HuH-7 (cell line): ENCODE measurements around the gene VAV2.
A peak's percentile ranks its signal among the peaks of the same experiment; 100 is the strongest.

Experiments used
- DNase-seq: peaks from one replicate; pipeline ENCODE4 v3.0.0; 2011; ENCODE audit warnings: low spot score

Gene VAV2

GRCh38 chr9:133889584-133890301, 102.4 kb downstream of the VAV2 start:
- no peak for DNase-seq

GRCh38 chr9:133888809-133889491, 103.2 kb downstream of the VAV2 start:
- no peak for DNase-seq

- peak; percentile 80 for DNase-seq
These were observed 103.9 kb downstream of the VAV2 start for GRCh38 chr9:133888048-133888808.

GRCh38 chr9:133887540-133888047, 104.5 kb downstream of the VAV2 start:
- no peak for DNase-seq

- no peak for DNase-seq
These were observed 105.3 kb downstream of the VAV2 start for GRCh38 chr9:133886563-133887501.

- DNase-seq: no peak
These were observed 107.0 kb downstream of the VAV2 start for GRCh38 chr9:133884907-133885744.

- no peak for DNase-seq
These were observed 109.0 kb downstream of the VAV2 start for GRCh38 chr9:133882849-133883755.

- no peak for DNase-seq
These were observed 110.3 kb downstream of the VAV2 start for GRCh38 chr9:133881671-133882381.

GRCh38 chr9:133880851-133881661, 111.1 kb downstream of the VAV2 start:
- DNase-seq: no peak

- DNase-seq: no peak
These were observed 112.0 kb downstream of the VAV2 start for GRCh38 chr9:133880136-133880535.

- DNase-seq: no peak
These were observed 112.5 kb downstream of the VAV2 start for GRCh38 chr9:133879615-133880014.

GRCh38 chr9:133878402-133878801, 113.7 kb downstream of the VAV2 start:
- no peak for DNase-seq

- no peak for DNase-seq
These were observed 114.2 kb downstream of the VAV2 start for GRCh38 chr9:133877967-133878366.

- no peak for DNase-seq
These were observed 114.8 kb downstream of the VAV2 start for GRCh38 chr9:133877327-133877726.

- no peak for DNase-seq
These were observed 115.3 kb downstream of the VAV2 start for GRCh38 chr9:133876836-133877235.

- peak; percentile 68 for DNase-seq
These were observed 116.0 kb downstream of the VAV2 start for GRCh38 chr9:133876144-133876543.

- no peak for DNase-seq
These were observed 117.0 kb downstream of the VAV2 start for GRCh38 chr9:133875131-133875530.

- no peak for DNase-seq
These were observed 117.5 kb downstream of the VAV2 start for GRCh38 chr9:133874659-133875058.
